ENCODE results near the gene SLC6A5.

- TF ChIP-seq POLR2AphosphoS5 (IDR thresholded peaks at IDR 0.05; ENCODE audit: borderline replicate concordance, low read depth, low read length) (no peak), FOXP2 (optimal IDR thresholded peaks at IDR 0.05; ENCODE audit: control extremely low read depth, extremely low read length, insufficient read depth) (no peak)
Observed at GRCh38 chr11:20676658-20677057, 77.2 kb downstream of the SLC6A5 start.

Data from SK-N-MC (cell line).